Right lobe of liver (tissue), 4 donors: ENCODE measurements around the gene PIP4K2B.

Experiments
- CTCF ChIP-seq, 4 donors: fragments of 200-600 bp in 3 of 4; fragments of 450-650 bp in 1 of 4; IDR thresholded peaks; one replicate each; pipeline versions ENCODE4 v1.5.1 to v1.8.0; 2016 to 2022; ENCODE audit warnings: antibody characterized with exemption in 4 of 4, mild to moderate bottlenecking in 2 of 4
- POLR2A ChIP-seq: fragments of 450-650 bp; IDR thresholded peaks from one replicate; pipeline ENCODE4 v1.6.1; 2017; ENCODE audit warnings: antibody characterized with exemption, mild to moderate bottlenecking
- donor health status: DM: no; HTN: no; CAD: no.
- donor health status: DM: no; HTN: no; CAD: no.
- donor health status: DM: no; HTN: yes; CAD: no.

DNA sequence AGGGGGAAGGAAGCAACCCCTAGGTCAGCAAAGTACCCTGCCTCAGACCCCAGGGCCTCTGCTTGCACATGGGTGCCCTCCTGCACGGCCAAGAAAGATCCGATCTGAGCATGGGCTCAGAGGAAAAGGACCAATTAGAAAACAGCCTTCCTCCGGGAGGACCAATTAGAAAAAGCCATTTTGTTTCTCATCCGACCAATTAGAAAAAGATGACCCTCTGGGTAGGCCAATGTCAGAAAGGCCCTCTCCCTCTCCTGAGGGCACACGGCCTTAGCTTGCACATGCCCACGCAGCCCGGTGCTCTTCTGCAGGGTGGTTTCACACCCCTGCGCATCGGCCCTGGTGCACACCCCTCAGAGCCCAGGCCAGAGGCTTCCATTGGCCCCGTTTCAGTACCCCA, 74.3 kb downstream of the PIP4K2B start:
- TF ChIP-seq CTCF (IDR thresholded peaks at IDR 0.05), result no peak
- no peak for TF ChIP-seq POLR2A
